GM12878 (cell line): ENCODE results near the gene FTCDNL1. TPM values are rescaled to one million over a fixed set of nuclear protein-coding genes. Genes with fewer than 3 reads are reported as not detected.

Experiments
- ATAC-seq: fragments of 200-7000 bp; cut with Tn5 transposase; 3 replicates; pipeline ENCODE4 v1.9.1; 2020; ENCODE audit warnings: mild to moderate bottlenecking, moderate library complexity
- BruUV-seq: library from RNA; stranded (reverse); fragments of 400-500 nt; replicated peaks from 2 replicates; lab custom pipeline; 2021; lab: Mats Ljungman, UMichigan
- CTCF ChIA-PET: fragments of 300-600 bp; sonication (Branson Sonifier 250); formaldehyde crosslinking; extraction: SDS; loops from one replicate; lab custom pipeline; 2021; ENCODE audit warnings: inconsistent platforms; lab: Yijun Ruan, JAX
- POLR2A ChIA-PET: fragments of 350-600 bp; formaldehyde crosslinking; extraction: SDS; loops from one replicate; lab custom pipeline; 2021; ENCODE audit warnings: inconsistent platforms; lab: Charles Lee
- RAD21 ChIA-PET: fragments of 300-600 bp; sonication (Branson Sonifier 250); formaldehyde crosslinking; loops from one replicate; lab custom pipeline; 2023; ENCODE audit warnings: antibody characterized with exemption; ENCODE audit not compliant: unreplicated experiment; lab: Charles Lee
- SMC1A ChIA-PET: fragments of 300-600 bp; sonication (Branson Sonifier 250); formaldehyde crosslinking; loops from one replicate; lab custom pipeline; 2023; ENCODE audit not compliant: unreplicated experiment, uncharacterized antibody; lab: Charles Lee
- DNase-seq: peaks from one replicate; pipeline ENCODE4 v3.0.0-alpha.2; 2011; ENCODE audit warnings: low read depth, low spot score
- FAIRE-seq: peaks from 3 replicates; lab custom pipeline; 2011; peaks lifted over from hg19 to GRCh38; lab: Jason Lieb, UNC
- H2AFZ ChIP-seq: 2 replicates; pipeline ENCODE4 v1.6.0; 2011; ENCODE audit warnings: low read depth, low read length, control low read depth; ENCODE audit not compliant: control insufficient read depth
- H3K27ac ChIP-seq: 2 replicates; pipeline ENCODE4 v1.5.1; 2011; ENCODE audit warnings: control low read depth; ENCODE audit not compliant: control insufficient read depth, insufficient read depth
- H3K27me3 ChIP-seq, 2 experiments: replicated peaks in 1 of 2; 2 replicates each; pipeline versions ENCODE4 v1.6.0 to v1.6.1; 2011; ENCODE audit warnings: low read length in 1 of 2; ENCODE audit not compliant: control insufficient read depth in 2 of 2, insufficient read depth in 2 of 2
- H3K36me3 ChIP-seq, 2 experiments: 2 replicates each; pipeline ENCODE4 v1.5.1; 2011; ENCODE audit warnings: low read length in 1 of 2; ENCODE audit not compliant: control insufficient read depth in 2 of 2, insufficient read depth in 2 of 2
- H3K4me1 ChIP-seq: 2 replicates; pipeline ENCODE4 v1.6.1; 2011; ENCODE audit warnings: mild to moderate bottlenecking, low read length, moderate library complexity, mixed read lengths; ENCODE audit not compliant: control insufficient read depth, insufficient read depth
- H3K4me2 ChIP-seq: 2 replicates; pipeline ENCODE4 v1.6.0; 2011; ENCODE audit warnings: control low read depth; ENCODE audit not compliant: control insufficient read depth, insufficient read depth
- H3K4me3 ChIP-seq: fragments of 200-600 bp; sonication (generic); 2 replicates; pipeline ENCODE4 v1.5.1; 2016
- H3K79me2 ChIP-seq: 2 replicates; pipeline ENCODE4 v1.6.0; 2011; ENCODE audit warnings: low read length; ENCODE audit not compliant: control insufficient read depth, insufficient read depth
- H3K9ac ChIP-seq: 2 replicates; pipeline ENCODE4 v1.8.0; 2011; ENCODE audit warnings: low read length, control low read depth, mixed read lengths; ENCODE audit not compliant: control insufficient read depth, insufficient read depth
- H3K9me3 ChIP-seq: replicated peaks from 3 replicates; pipeline ENCODE4 v1.5.1; 2011; ENCODE audit warnings: mild to moderate bottlenecking, low read length; ENCODE audit not compliant: control insufficient read depth, insufficient read depth
- H4K20me1 ChIP-seq: 2 replicates; pipeline ENCODE4 v1.6.0; 2011; ENCODE audit not compliant: control insufficient read depth, insufficient read depth
- CBX5 ChIP-seq: sonication (generic); IDR thresholded peaks from 2 replicates; pipeline ENCODE4 v1.6.1; 2016; ENCODE audit warnings: low read depth, moderate library complexity, mild to moderate bottlenecking, inconsistent platforms
- CEBPB ChIP-seq, 2 experiments: fragments of 150-350 bp in 1 of 2; IDR thresholded peaks; 2 replicates each; pipeline ENCODE4 v1.6.1; 2012 to 2014; ENCODE audit warnings: low read depth in 2 of 2, low read length in 2 of 2, borderline replicate concordance in 1 of 2, inconsistent platforms in 1 of 2
- MEF2B ChIP-seq: fragments of 450-650 bp; IDR thresholded peaks from 2 replicates; pipeline ENCODE4 v1.6.1; 2018; ENCODE audit warnings: mild to moderate bottlenecking, moderate library complexity; ENCODE audit not compliant: partially characterized antibody, poor library complexity, severe bottlenecking
- PBX3 ChIP-seq: IDR thresholded peaks from 2 replicates; pipeline ENCODE4 v1.6.1; 2011; ENCODE audit warnings: mild to moderate bottlenecking, low read depth, low read length, moderate library complexity; ENCODE audit not compliant: insufficient replicate concordance
- RELA ChIP-seq: fragments of 450-650 bp; IDR thresholded peaks from 2 replicates; pipeline ENCODE4 v1.8.0; 2014; ENCODE audit warnings: borderline replicate concordance; ENCODE audit not compliant: partially characterized antibody
- SPI1 ChIP-seq: IDR thresholded peaks from 2 replicates; pipeline ENCODE4 v1.6.1; 2011; ENCODE audit warnings: low read depth, mild to moderate bottlenecking, low read length, moderate library complexity, borderline replicate concordance; ENCODE audit not compliant: insufficient read depth
- SREBF1 ChIP-seq: IDR thresholded peaks from 2 replicates; pipeline ENCODE4 v1.6.1; 2012; ENCODE audit warnings: mild to moderate bottlenecking, low read length
- TCF12 ChIP-seq: IDR thresholded peaks from 2 replicates; pipeline ENCODE4 v1.6.1; 2011; ENCODE audit warnings: low read depth, mild to moderate bottlenecking, low read length
- ZNF622 ChIP-seq: fragments of 450-650 bp; IDR thresholded peaks from 2 replicates; pipeline ENCODE4 v1.6.1; 2017; ENCODE audit warnings: mild to moderate bottlenecking, inconsistent platforms
- WGBS: methylation state at CpG from one replicate; pipeline ENCODE4 v1.1.6; 2016; ENCODE audit warnings: low lambda C conversion rate; ENCODE audit not compliant: insufficient replicate concordance, insufficient coverage; ENCODE audit errors: missing lambda C conversion rate; 5-methylcytosine and 5-hydroxymethylcytosine counted together
- in situ Hi-C: fragments of 300-500 bp; cut with MboI; formaldehyde crosslinking; loops from 9 replicates; pipeline ENCODE4 v1.14.3; 2018; ENCODE audit warnings: mixed read lengths
- intact Hi-C: fragments of 100-400 bp; cut with micrococcal nuclease; formaldehyde crosslinking; loops from one replicate; pipeline ENCODE4 v1.14.2; 2022; ENCODE audit not compliant: unreplicated experiment
- polyA plus RNA-seq, 11 experiments: library from polyadenylated mRNA; depleted of rRNA in 4 of 11; unstranded in 6 of 11; stranded (reverse) in 5 of 11; fragments of >200 nt; fragmentation: Nextera tagmentation in 4 of 11; fragmentation: Illumina TruSeq in 1 of 11; extraction: Ambion mirVana in 4 of 11; extraction: Trizol in 1 of 11; gene quantifications; 1 replicate in 1 of 11; 2 replicates in 10 of 11; pipeline versions ENCODE4 v1.2.1 to v1.2.3, GENCODE V29; 2011 to 2016; ENCODE audit warnings: inconsistent platforms in 2 of 11, missing spikeins in 2 of 11, low read depth in 1 of 11
- total RNA-seq, 4 experiments: library from RNA; depleted of rRNA in 3 of 4; stranded (reverse); fragments of >200 nt in 3 of 4; fragmentation: Illumina TruSeq in 1 of 4; extraction: Trizol in 1 of 4; gene quantifications; 2 replicates each; pipeline versions ENCODE4 v1.2.1 to v1.2.3, GENCODE V29; 2013 to 2021

The FTCDNL1 gene
- total and polyA plus RNA-seq, 10 of the 15 experiments (the other 5 are each of a cell fraction or from before 2014, with no cell fraction given), result 0.15 to 3.9 (median 2.0) TPM

GRCh38 chr2:199784512-199784911 is 66.5 kb downstream of the FTCDNL1 start:
- Histone ChIP-seq H3K36me3 (no peaks in the 10 kb centered on the region), H3K79me2 (no peaks in the 10 kb centered on the region), H3K4me3 (no peak overlapping the region), H4K20me1 (no peaks in the 10 kb centered on the region), H2AFZ (no peak overlapping the region), H3K9ac (no peak overlapping the region), H3K4me1 (no peaks in the 10 kb centered on the region), H3K27me3 (no peaks in the 10 kb centered on the region), H3K9me3 (no peaks in the 10 kb centered on the region), H3K4me2 (no peak overlapping the region), H3K27ac (no peak overlapping the region)
- in situ Hi-C loops (no loop called here), intact Hi-C loops (no loop called here)
- TF ChIP-seq CBX5 (no peak), RELA (no peak), CEBPB (IDR thresholded peaks at IDR 0.05; ENCODE audit: borderline replicate concordance in 1 of 2, low read depth in 2 of 2, low read length in 2 of 2) (no peak), ZNF622 (no peak), PBX3 (no peak), MEF2B (peak; percentile 36), TCF12 (no peak), SPI1 (peak; percentile 42; the same call in 1 of the 2 replicates), SREBF1 (no peak)
- ChIA-PET SMC1A (no interaction called here), CTCF (no interaction called here), RAD21 (no interaction called here), POLR2A (no interaction called here)
- no peak for FAIRE-seq
- no peak for DNase-seq
- WGBS, result 19% methylated on average over 4 of the region's 4 CpGs
- ATAC-seq, result peak; percentile 63
- BruUV-seq, result no TSS peak
